H1 (cell line): ENCODE data around the gene ZBTB8B. TPM values are rescaled to one million over a fixed set of nuclear protein-coding genes. Genes with fewer than 3 reads are reported as not detected.

Experiments used
- PHF8 ChIP-seq: fragments of 200-600 bp; sonication (generic); conservative IDR thresholded peaks from 2 replicates; pipeline ENCODE4 v1.7.1; 2012; ENCODE audit warnings: low read depth, mild to moderate bottlenecking, inconsistent platforms, low read length, moderate library complexity
- polyA plus RNA-seq, 7 experiments: library from polyadenylated mRNA; depleted of rRNA in 3 of 7; stranded (reverse) in 5 of 7; unstranded in 2 of 7; fragments of >200 nt in 5 of 7; fragments of 200-250 nt in 2 of 7; gene quantifications; 1 replicate in 5 of 7; 2 replicates in 1 of 7; 4 replicates in 1 of 7; pipeline versions ENCODE4 v1.2.1 to v1.2.3, GENCODE V29; 2011 to 2013; ENCODE audit warnings: missing spikeins in 2 of 7, mixed read lengths in 2 of 7
- total RNA-seq: library from RNA; stranded (reverse); fragmentation: NEBNext Ultra II Directional; extraction: Animal tissue kit (Norgen Biotek cat#: 25700); gene quantifications from 2 replicates; pipeline ENCODE4 v1.2.1, GENCODE V29; 2021

Gene ZBTB8B
- total and polyA plus RNA-seq, 2 of the 8 experiments (the other 6 are each of a cell fraction or from before 2014, with no cell fraction given) = 1.3 to 3.7 TPM

GRCh38 chr1:32464191-32464715 is 619 bp upstream of the ZBTB8B start (continued):
- TF ChIP-seq PHF8 = peak; percentile 52; the same call in 1 of the 2 replicates
- TF ChIP-seq, all 59 proteins: peak for 3
